ENCODE results near the gene PDE4DIP.
"Not testable (repeated sequence)": the region's sequence is repeated elsewhere in the genome, so short reads cannot be mapped to it uniquely, and the experiment has no call there.

DNA sequence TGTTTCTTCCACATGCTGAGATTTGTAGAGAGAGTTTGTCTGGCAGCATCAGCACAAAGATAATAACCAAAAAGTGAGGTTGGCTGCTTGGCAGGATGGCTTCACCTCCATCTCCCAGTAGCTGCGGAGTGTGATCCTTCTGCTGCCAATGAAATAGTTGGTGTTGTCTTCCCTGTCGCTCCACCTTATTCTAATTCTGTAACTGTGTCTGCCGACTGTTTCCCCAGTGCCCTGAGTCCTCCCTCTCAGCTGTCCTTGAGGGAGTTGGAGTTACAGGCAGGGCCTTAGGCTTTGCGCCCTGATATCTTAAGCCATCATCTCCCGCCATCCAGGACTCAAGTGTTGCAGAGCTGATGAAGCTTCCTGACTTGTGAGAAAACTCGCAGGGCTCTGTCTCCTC is 153.2 kb downstream of the PDE4DIP start:
- TF ChIP-seq EZH2phosphoT487 (IDR thresholded peaks at IDR 0.05; ENCODE audit: unreplicated experiment); REST (IDR thresholded peaks at IDR 0.05; ENCODE audit: unreplicated experiment); EZH2 (IDR thresholded peaks at IDR 0.05; ENCODE audit: low read depth, unreplicated experiment); POLR2AphosphoS5 (IDR thresholded peaks at IDR 0.05; ENCODE audit: low read depth); CREB1 (CRISPR knock-in tag; IDR thresholded peaks at IDR 0.05; ENCODE audit: low read depth); STAT1 (IDR thresholded peaks at IDR 0.05; ENCODE audit: unreplicated experiment); ETS1 (IDR thresholded peaks at IDR 0.05); JUNB (IDR thresholded peaks at IDR 0.05; ENCODE audit: unreplicated experiment); NANOG (IDR thresholded peaks at IDR 0.05; ENCODE audit: borderline replicate concordance); ZNF114 (CRISPR knock-in tag; IDR thresholded peaks at IDR 0.05): not testable (repeated sequence)
- TF ChIP-seq, protein P1, sequence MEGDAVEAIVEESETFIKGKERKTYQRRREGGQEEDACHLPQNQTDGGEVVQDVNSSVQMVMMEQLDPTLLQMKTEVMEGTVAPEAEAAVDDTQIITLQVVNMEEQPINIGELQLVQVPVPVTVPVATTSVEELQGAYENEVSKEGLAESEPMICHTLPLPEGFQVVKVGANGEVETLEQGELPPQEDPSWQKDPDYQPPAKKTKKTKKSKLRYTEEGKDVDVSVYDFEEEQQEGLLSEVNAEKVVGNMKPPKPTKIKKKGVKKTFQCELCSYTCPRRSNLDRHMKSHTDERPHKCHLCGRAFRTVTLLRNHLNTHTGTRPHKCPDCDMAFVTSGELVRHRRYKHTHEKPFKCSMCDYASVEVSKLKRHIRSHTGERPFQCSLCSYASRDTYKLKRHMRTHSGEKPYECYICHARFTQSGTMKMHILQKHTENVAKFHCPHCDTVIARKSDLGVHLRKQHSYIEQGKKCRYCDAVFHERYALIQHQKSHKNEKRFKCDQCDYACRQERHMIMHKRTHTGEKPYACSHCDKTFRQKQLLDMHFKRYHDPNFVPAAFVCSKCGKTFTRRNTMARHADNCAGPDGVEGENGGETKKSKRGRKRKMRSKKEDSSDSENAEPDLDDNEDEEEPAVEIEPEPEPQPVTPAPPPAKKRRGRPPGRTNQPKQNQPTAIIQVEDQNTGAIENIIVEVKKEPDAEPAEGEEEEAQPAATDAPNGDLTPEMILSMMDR (conservative IDR thresholded peaks at IDR 0.05; ENCODE audit: low read depth in 2 of 2) = not testable (repeated sequence)
